Measurements from ENCODE around the gene ADAMTS17. TPM values are rescaled to one million over a fixed set of nuclear protein-coding genes. Genes with fewer than 3 reads are reported as not detected.

Gene ADAMTS17
- total RNA-seq, 1 experiment from 2014 or later, result 4.2 TPM

GRCh38 chr15:99973351-99973750 lies 368.4 kb downstream of the ADAMTS17 start:
- ChIA-PET RAD21 (ENCODE audit: low non-redundant PET in 1 of 2, low total read pairs in 2 of 2, uncharacterized antibody in 2 of 2, unreplicated experiment in 2 of 2) (no interaction called here), CTCF (no interaction called here), POLR2A (no interaction called here)
- Histone ChIP-seq H3K9me3 (ENCODE audit: control insufficient read depth in 1 of 2, insufficient read depth in 1 of 2, low read depth in 1 of 2, low read length in 2 of 2) (no peaks in the 10 kb centered on the region), H2AFZ (ENCODE audit: low read depth, low read length, poor library complexity, severe bottlenecking) (no peak overlapping the region), H3K9me2 (ENCODE audit: insufficient read depth) (no peaks in the 10 kb centered on the region), H4K20me1 (ENCODE audit: insufficient read depth) (no peaks in the 10 kb centered on the region), H3K4me3 (replicated peaks in 1 of 2; ENCODE audit: low read depth in 1 of 2, low read length in 2 of 2) (no peak overlapping the region), H3K79me2 (ENCODE audit: insufficient read depth, low read length) (no peaks in the 10 kb centered on the region), H3K9ac (ENCODE audit: low read length) (no peak overlapping the region), H3K27ac (ENCODE audit: low read depth, low read length) (no peak overlapping the region), H3K4me2 (ENCODE audit: low read length) (no peak overlapping the region), H3K36me3 (ENCODE audit: control insufficient read depth in 1 of 2, insufficient read depth in 2 of 2, low read length in 2 of 2) (no peaks in the 10 kb centered on the region), H3K27me3 (ENCODE audit: insufficient read depth, low read length) (no peaks in the 10 kb centered on the region), H3K4me1 (ENCODE audit: control insufficient read depth in 1 of 2, insufficient read depth in 2 of 2, low read length in 2 of 2) (no peaks in the 10 kb centered on the region)
- TF ChIP-seq ELF1 (IDR thresholded peaks at IDR 0.05; ENCODE audit: borderline replicate concordance, low read depth), result no peak
- TF ChIP-seq ATF3 (IDR thresholded peaks at IDR 0.05), result no peak
- TF ChIP-seq CEBPB (IDR thresholded peaks at IDR 0.05; ENCODE audit: low read depth), result no peak
- TF ChIP-seq YY1 (IDR thresholded peaks at IDR 0.05; ENCODE audit: extremely low read depth, insufficient replicate concordance, low read depth, low read length), result no peak
- TF ChIP-seq RAD21 (IDR thresholded peaks at IDR 0.05; ENCODE audit: low read depth), result no peak
- no peak for TF ChIP-seq CBX3 (IDR thresholded peaks at IDR 0.05; ENCODE audit: low read depth)
- TF ChIP-seq EGR1 (IDR thresholded peaks at IDR 0.05; ENCODE audit: low read depth), result no peak
- no peak for TF ChIP-seq ZFX (IDR thresholded peaks at IDR 0.05)
- TF ChIP-seq EZH2 (IDR thresholded peaks at IDR 0.05), result no peak
- TF ChIP-seq REST (IDR thresholded peaks at IDR 0.05; ENCODE audit: low read depth), result no peak
- no peak for TF ChIP-seq ZBTB33 (IDR thresholded peaks at IDR 0.05; ENCODE audit: extremely low read depth, insufficient replicate concordance, low read length)
- TF ChIP-seq EZH2phosphoT487 (IDR thresholded peaks at IDR 0.05; ENCODE audit: borderline replicate concordance), result no peak
- TF ChIP-seq JUND (IDR thresholded peaks at IDR 0.05), result no peak
- TF ChIP-seq SP1 (IDR thresholded peaks at IDR 0.05; ENCODE audit: low read depth), result no peak
- no peak for TF ChIP-seq POLR2A (IDR thresholded peaks at IDR 0.05; ENCODE audit: borderline replicate concordance, extremely low read depth, insufficient read depth, insufficient read length)
- no peak for TF ChIP-seq CTCF (IDR thresholded peaks at IDR 0.05 in 2 of 3, conservative IDR thresholded peaks at IDR 0.05 in 1 of 3; ENCODE audit: borderline replicate concordance in 1 of 3, insufficient read depth in 1 of 3, low read depth in 2 of 3, low read length in 2 of 3)
- TF ChIP-seq POLR2AphosphoS5 (IDR thresholded peaks at IDR 0.05; ENCODE audit: low read depth, low read length), result no peak
- no peak for TF ChIP-seq FOSL1 (IDR thresholded peaks at IDR 0.05; ENCODE audit: low read depth)
- ATAC-seq, result no peak
- no peak for DNase-seq (ENCODE audit: low read depth, low spot score)
- intact Hi-C loops (cut with micrococcal nuclease), result no loop called here
- no TSS peak for BruUV-seq (replicated peaks)

All from HCT116 (cell line).